HepG2 (cell line): ENCODE results near the gene PRSS22. TPM values are rescaled to one million over a fixed set of nuclear protein-coding genes. Genes with fewer than 3 reads are reported as not detected.

Experiments used
- BATF2 ChIP-seq: sonication (generic); formaldehyde crosslinking; IDR thresholded peaks from 2 replicates; pipeline ENCODE4 v1.8.0; 2022; ENCODE audit warnings: mild to moderate bottlenecking, missing genetic modification reagents, moderate library complexity
- CTCF ChIP-seq: sonication (generic); formaldehyde crosslinking; IDR thresholded peaks from 2 replicates; pipeline ENCODE4 v1.5.0; 2020; ENCODE audit warnings: mild to moderate bottlenecking, missing genetic modification reagents, moderate library complexity
- DZIP1 ChIP-seq: sonication (generic); formaldehyde crosslinking; IDR thresholded peaks from 2 replicates; pipeline ENCODE4 v1.5.0; 2020; ENCODE audit warnings: mild to moderate bottlenecking, missing genetic modification reagents
- GMEB2 ChIP-seq: IDR thresholded peaks from 2 replicates; pipeline ENCODE4 v1.6.1; 2016; ENCODE audit warnings: missing biosample characterization, missing genetic modification reagents, low read depth
- IRF9 ChIP-seq: sonication (generic); formaldehyde crosslinking; IDR thresholded peaks from 2 replicates; pipeline ENCODE4 v1.8.0; 2022; ENCODE audit warnings: missing genetic modification reagents, mild to moderate bottlenecking, borderline replicate concordance
- MED8 ChIP-seq: sonication (generic); formaldehyde crosslinking; IDR thresholded peaks from 2 replicates; pipeline ENCODE4 v1.8.1; 2023; ENCODE audit warnings: mild to moderate bottlenecking, missing genetic modification reagents; ENCODE audit not compliant: insufficient replicate concordance
- MEIS1 ChIP-seq: sonication (generic); formaldehyde crosslinking; IDR thresholded peaks from 2 replicates; pipeline ENCODE4 v1.9.0; 2021; ENCODE audit warnings: mild to moderate bottlenecking, missing genetic modification reagents, moderate library complexity, borderline replicate concordance
- NFE2L2 ChIP-seq: fragments of 150-350 bp; IDR thresholded peaks from 2 replicates; pipeline ENCODE4 v1.6.1; 2014; ENCODE audit warnings: low read length
- PHB2 ChIP-seq: fragments of 450-650 bp; IDR thresholded peaks from 2 replicates; pipeline ENCODE4 v1.6.1; 2018; ENCODE audit not compliant: partially characterized antibody
- SNAPC4 ChIP-seq: sonication (generic); formaldehyde crosslinking; IDR thresholded peaks from 2 replicates; pipeline ENCODE4 v1.4.0; 2020; ENCODE audit warnings: mild to moderate bottlenecking, missing genetic modification reagents
- THAP11 ChIP-seq: IDR thresholded peaks from 2 replicates; pipeline ENCODE4 v1.6.1; 2016; ENCODE audit warnings: missing biosample characterization, missing genetic modification reagents
- ZNF589 ChIP-seq: sonication (generic); formaldehyde crosslinking; conservative IDR thresholded peaks from 2 replicates; pipeline ENCODE4 v1.8.0; 2022; ENCODE audit warnings: mild to moderate bottlenecking, moderate library complexity, missing genetic modification reagents
- polyA plus RNA-seq, 8 experiments: library from polyadenylated mRNA; depleted of rRNA in 3 of 8; stranded (reverse) in 7 of 8; unstranded in 1 of 8; fragments of >200 nt; fragmentation: Illumina TruSeq in 4 of 8; extraction: Trizol in 4 of 8; gene quantifications; 2 replicates each; pipeline versions ENCODE4 v1.2.1 to v1.2.3, GENCODE V29; 2011 to 2016; ENCODE audit warnings: low read depth in 4 of 8, missing spikeins in 1 of 8, mixed read lengths in 1 of 8; ENCODE audit not compliant: insufficient read depth in 1 of 8
- total RNA-seq, 5 experiments: library from RNA; depleted of rRNA; stranded (reverse); fragments of >200 nt; fragmentation: Illumina TruSeq; extraction: Trizol; gene quantifications; 2 replicates each; pipeline ENCODE4 v1.2.3, GENCODE V29; 2016; ENCODE audit warnings: low read depth in 1 of 5

PRSS22 gene
- total and polyA plus RNA-seq, 2 of the 13 experiments (the other 11 are each of a cell fraction or from before 2014, with no cell fraction given): 0.24 to 0.32 TPM

GRCh38 chr16:2898831-2899563, 41.0 kb upstream of the PRSS22 start (continued):
- TF ChIP-seq BATF2 (CRISPR knock-in tag) (no peak), DZIP1 (CRISPR knock-in tag) (no peak), NFE2L2 (no peak), MEIS1 (CRISPR knock-in tag) (no peak; the same call in 1 of the 2 replicates), THAP11 (CRISPR knock-in tag) (0 out of 2 replicates have a peak, but pooled peaks have one; percentile 39), MED8 (CRISPR knock-in tag) (no peak), SNAPC4 (no peak), IRF9 (CRISPR knock-in tag) (peak; percentile 63; the same call in 1 of the 2 replicates), ZNF589 (CRISPR knock-in tag) (no peak), PHB2 (no peak), GMEB2 (CRISPR knock-in tag) (no peak), CTCF (CRISPR knock-in tag) (no peak)
